ENCODE data around the gene PPP2R2B. TPM values are rescaled to one million over a fixed set of nuclear protein-coding genes. Genes with fewer than 3 reads are reported as not detected.
"Not testable (repeated sequence)": the region's sequence is repeated elsewhere in the genome, so short reads cannot be mapped to it uniquely, and the experiment has no call there.

The PPP2R2B gene
- total and polyA plus RNA-seq, 2 donors (not counting 1 experiment from before 2014, with no cell fraction given) = 0.67 to 1.5 TPM

DNA sequence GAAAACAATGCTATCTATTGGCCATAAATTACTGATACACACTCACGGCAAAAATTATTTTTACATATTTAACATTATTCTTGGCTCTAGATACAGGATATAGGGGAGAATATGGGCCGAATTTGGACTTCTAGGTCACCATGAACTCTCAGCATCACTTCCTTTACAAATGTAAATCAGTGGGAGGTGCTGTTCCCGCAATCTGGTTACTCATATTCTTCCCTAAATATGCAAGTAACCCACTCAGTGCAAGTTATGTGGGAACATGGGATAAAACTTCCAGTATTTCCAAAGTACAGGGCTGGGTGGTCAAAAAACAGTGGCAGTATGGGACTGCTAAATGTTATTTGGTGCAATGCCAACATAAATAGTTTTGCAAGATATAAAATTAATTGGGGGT, 145.6 kb downstream of the PPP2R2B start:
- DNase-seq (ENCODE audit: low read depth in 2 of 2) = peak; percentile 2 to 80
- H3K4me3 ChIP-seq (replicated peaks in 1 of 4; ENCODE audit: control extremely low read depth in 1 of 4, insufficient read depth in 1 of 4, low read depth in 3 of 4, low read length in 4 of 4) = no peak overlapping the region
- H3K27me3 ChIP-seq (ENCODE audit: control insufficient read depth, insufficient read depth, low read length) = no peaks in the 10 kb centered on the region
- H3K27ac ChIP-seq (ENCODE audit: insufficient read depth, low read length) = peak overlapping the region; percentile 19
- no peaks in the 10 kb centered on the region for H3K9me3 ChIP-seq (ENCODE audit: control insufficient read depth, insufficient read depth, low read depth, low read length)
- H3K9ac ChIP-seq (ENCODE audit: insufficient read depth, low read length) = no peak overlapping the region
- H3K4me2 ChIP-seq (ENCODE audit: extremely low read depth, insufficient read depth, low read length) = no peak overlapping the region
- TF ChIP-seq, protein P1, sequence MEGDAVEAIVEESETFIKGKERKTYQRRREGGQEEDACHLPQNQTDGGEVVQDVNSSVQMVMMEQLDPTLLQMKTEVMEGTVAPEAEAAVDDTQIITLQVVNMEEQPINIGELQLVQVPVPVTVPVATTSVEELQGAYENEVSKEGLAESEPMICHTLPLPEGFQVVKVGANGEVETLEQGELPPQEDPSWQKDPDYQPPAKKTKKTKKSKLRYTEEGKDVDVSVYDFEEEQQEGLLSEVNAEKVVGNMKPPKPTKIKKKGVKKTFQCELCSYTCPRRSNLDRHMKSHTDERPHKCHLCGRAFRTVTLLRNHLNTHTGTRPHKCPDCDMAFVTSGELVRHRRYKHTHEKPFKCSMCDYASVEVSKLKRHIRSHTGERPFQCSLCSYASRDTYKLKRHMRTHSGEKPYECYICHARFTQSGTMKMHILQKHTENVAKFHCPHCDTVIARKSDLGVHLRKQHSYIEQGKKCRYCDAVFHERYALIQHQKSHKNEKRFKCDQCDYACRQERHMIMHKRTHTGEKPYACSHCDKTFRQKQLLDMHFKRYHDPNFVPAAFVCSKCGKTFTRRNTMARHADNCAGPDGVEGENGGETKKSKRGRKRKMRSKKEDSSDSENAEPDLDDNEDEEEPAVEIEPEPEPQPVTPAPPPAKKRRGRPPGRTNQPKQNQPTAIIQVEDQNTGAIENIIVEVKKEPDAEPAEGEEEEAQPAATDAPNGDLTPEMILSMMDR (conservative IDR thresholded peaks at IDR 0.05 in 1 of 2, IDR thresholded peaks at IDR 0.05 in 1 of 2; ENCODE audit: low read depth in 1 of 2, low read length in 2 of 2) = no peak
- TF ChIP-seq EZH2 (IDR thresholded peaks at IDR 0.05; ENCODE audit: low read length, missing control alignments) = no peak
- H2AFZ ChIP-seq (ENCODE audit: low read length) = no peak overlapping the region
- H3K79me2 ChIP-seq (ENCODE audit: control insufficient read depth, insufficient read depth, low read length) = no peaks in the 10 kb centered on the region
- H3K4me1 ChIP-seq (ENCODE audit: control insufficient read depth, extremely low read depth, insufficient read depth, low read length) = peaks cover 9% of the 10 kb centered on the region
- no peaks in the 10 kb centered on the region for H4K20me1 ChIP-seq (ENCODE audit: control insufficient read depth, extremely low read depth, insufficient read depth, low read length)
- no peaks in the 10 kb centered on the region for H3K36me3 ChIP-seq (ENCODE audit: control insufficient read depth, insufficient read depth, low read length)

- no peaks in the 10 kb centered on the region for H3K79me2 ChIP-seq (ENCODE audit: control insufficient read depth, insufficient read depth, low read length)
- H3K4me1 ChIP-seq (ENCODE audit: control insufficient read depth, extremely low read depth, insufficient read depth, low read length) = peaks cover 9% of the 10 kb centered on the region
- peak; percentile 83 to 99 for DNase-seq (ENCODE audit: low read depth in 2 of 2)
- TF ChIP-seq, protein P1 (conservative IDR thresholded peaks at IDR 0.05 in 1 of 2, IDR thresholded peaks at IDR 0.05 in 1 of 2; ENCODE audit: low read depth in 1 of 2, low read length in 2 of 2) = no peak
- TF ChIP-seq EZH2 (IDR thresholded peaks at IDR 0.05; ENCODE audit: low read length, missing control alignments) = no peak
- no peaks in the 10 kb centered on the region for H3K9me3 ChIP-seq (ENCODE audit: control insufficient read depth, insufficient read depth, low read depth, low read length)
- H3K27ac ChIP-seq (ENCODE audit: insufficient read depth, low read length) = no peak overlapping the region
- H2AFZ ChIP-seq (ENCODE audit: low read length) = no peak overlapping the region
- H3K4me3 ChIP-seq (replicated peaks in 1 of 4; ENCODE audit: control extremely low read depth in 1 of 4, insufficient read depth in 1 of 4, low read depth in 3 of 4, low read length in 4 of 4) = no peak overlapping the region
- no peaks in the 10 kb centered on the region for H4K20me1 ChIP-seq (ENCODE audit: control insufficient read depth, extremely low read depth, insufficient read depth, low read length)
- no peak overlapping the region for H3K4me2 ChIP-seq (ENCODE audit: extremely low read depth, insufficient read depth, low read length)
- H3K36me3 ChIP-seq (ENCODE audit: control insufficient read depth, insufficient read depth, low read length) = no peaks in the 10 kb centered on the region
- no peak overlapping the region for H3K9ac ChIP-seq (ENCODE audit: insufficient read depth, low read length)
- no peaks in the 10 kb centered on the region for H3K27me3 ChIP-seq (ENCODE audit: control insufficient read depth, insufficient read depth, low read length)
Observed at GRCh38 chr5:146731909-146732659, 146.5 kb downstream of the PPP2R2B start.

DNA sequence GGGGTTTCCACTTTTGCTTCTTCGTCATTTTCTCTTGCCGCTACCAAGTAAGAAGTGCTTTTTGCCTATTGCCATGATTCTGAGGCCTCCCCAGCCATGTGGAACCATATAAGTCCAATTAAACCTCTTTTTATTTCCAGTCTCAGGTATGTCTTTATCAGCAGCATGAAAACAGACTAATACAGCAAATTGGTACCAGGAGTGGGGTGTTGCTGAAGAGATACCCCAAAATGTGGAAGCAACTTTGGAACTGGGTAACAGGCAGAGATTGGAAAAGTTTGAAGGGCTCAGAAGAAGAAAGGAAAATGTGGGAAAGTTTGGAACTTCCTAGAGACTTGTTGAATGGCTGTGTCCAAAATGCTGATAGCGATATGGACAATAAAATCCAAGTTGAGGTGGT, 149.8 kb downstream of the PPP2R2B start:
- not testable (repeated sequence) for H3K4me2 ChIP-seq (ENCODE audit: extremely low read depth, insufficient read depth, low read length); H3K4me1 ChIP-seq (ENCODE audit: control insufficient read depth, extremely low read depth, insufficient read depth, low read length); H3K9ac ChIP-seq (ENCODE audit: insufficient read depth, low read length); H3K27me3 ChIP-seq (ENCODE audit: control insufficient read depth, insufficient read depth, low read length); DNase-seq (ENCODE audit: low read depth in 2 of 2); H2AFZ ChIP-seq (ENCODE audit: low read length); H3K79me2 ChIP-seq (ENCODE audit: control insufficient read depth, insufficient read depth, low read length); H3K27ac ChIP-seq (ENCODE audit: insufficient read depth, low read length); H4K20me1 ChIP-seq (ENCODE audit: control insufficient read depth, extremely low read depth, insufficient read depth, low read length); H3K4me3 ChIP-seq (replicated peaks in 1 of 4; ENCODE audit: control extremely low read depth in 1 of 4, insufficient read depth in 1 of 4, low read depth in 3 of 4, low read length in 4 of 4); H3K36me3 ChIP-seq (ENCODE audit: control insufficient read depth, insufficient read depth, low read length); H3K9me3 ChIP-seq (ENCODE audit: control insufficient read depth, insufficient read depth, low read depth, low read length)

Data from fibroblast of lung (primary cell).